ENCODE measurements around the gene NLGN1.

The NLGN1 gene

GRCh38 chr3:173773800-173774199 lies 376.3 kb downstream of the NLGN1 start:
- no peak for DNase-seq

- DNase-seq, result no peak
These were observed 376.8 kb downstream of the NLGN1 start for GRCh38 chr3:173774294-173774693.

GRCh38 chr3:173778251-173778650 lies 380.7 kb downstream of the NLGN1 start:
- no peak for DNase-seq

- no peak for DNase-seq
These were observed 382.5 kb downstream of the NLGN1 start for GRCh38 chr3:173780067-173780466.

GRCh38 chr3:173785004-173785403 lies 387.5 kb downstream of the NLGN1 start:
- no peak for DNase-seq

- no peak for DNase-seq
These were observed 392.1 kb downstream of the NLGN1 start for GRCh38 chr3:173789530-173790162.

GRCh38 chr3:173793963-173794362 lies 396.4 kb downstream of the NLGN1 start:
- DNase-seq, result no peak

GRCh38 chr3:173796405-173796804 lies 398.9 kb downstream of the NLGN1 start:
- no peak for DNase-seq

GRCh38 chr3:173796890-173797289 lies 399.3 kb downstream of the NLGN1 start:
- DNase-seq, result no peak

GRCh38 chr3:173799060-173799816 lies 401.7 kb downstream of the NLGN1 start:
- DNase-seq, result no peak

- no peak for DNase-seq
These were observed 402.6 kb downstream of the NLGN1 start for GRCh38 chr3:173800154-173800553.

GRCh38 chr3:173814809-173815208 lies 417.3 kb downstream of the NLGN1 start:
- DNase-seq, result no peak

- DNase-seq, result no peak
These were observed 421.8 kb downstream of the NLGN1 start for GRCh38 chr3:173819368-173819767.

- DNase-seq, result no peak
These were observed 426.4 kb downstream of the NLGN1 start for GRCh38 chr3:173823911-173824460.

- DNase-seq, result no peak
These were observed 428.2 kb downstream of the NLGN1 start for GRCh38 chr3:173825730-173826129.

GRCh38 chr3:173826416-173826815 lies 428.9 kb downstream of the NLGN1 start:
- DNase-seq, result no peak

GRCh38 chr3:173826901-173827609 lies 429.5 kb downstream of the NLGN1 start:
- no peak for DNase-seq

- no peak for DNase-seq
These were observed 441.1 kb downstream of the NLGN1 start for GRCh38 chr3:173838644-173839043.

- DNase-seq, result no peak
These were observed 442.3 kb downstream of the NLGN1 start for GRCh38 chr3:173839859-173840258.

- no peak for DNase-seq
These were observed 443.8 kb downstream of the NLGN1 start for GRCh38 chr3:173841334-173841733.

- DNase-seq, result no peak
These were observed 445.5 kb downstream of the NLGN1 start for GRCh38 chr3:173843060-173843459.

- no peak for DNase-seq
These were observed 449.0 kb downstream of the NLGN1 start for GRCh38 chr3:173846584-173846983.

GRCh38 chr3:173849489-173849888 lies 451.9 kb downstream of the NLGN1 start:
- DNase-seq, result no peak

GRCh38 chr3:173857154-173857553 lies 459.6 kb downstream of the NLGN1 start:
- no peak for DNase-seq
